GM23338 (cell line): ENCODE results near the gene PIK3R4. TPM values are rescaled to one million over a fixed set of nuclear protein-coding genes. Genes with fewer than 3 reads are reported as not detected.

Experiments used
- ATAC-seq: fragments of 200-7000 bp; cut with Tn5 transposase; 3 replicates; pipeline ENCODE4 v1.9.1; 2020
- DNase-seq: peaks from one replicate; pipeline ENCODE4 v3.0.0-alpha.2; 2015; ENCODE audit warnings: low spot score
- H2AFZ ChIP-seq: fragments of 200-600 bp; sonication (generic); 2 replicates; pipeline ENCODE4 v1.8.0; 2016; ENCODE audit warnings: antibody characterized with exemption, mild to moderate bottlenecking, moderate library complexity
- H3F3A ChIP-seq: fragments of 200-600 bp; sonication (generic); replicated peaks from 2 replicates; pipeline ENCODE4 v1.8.0; 2017; ENCODE audit warnings: antibody characterized with exemption, mixed run types, low read depth
- H3K27ac ChIP-seq: fragments of 200-600 bp; sonication (generic); 2 replicates; pipeline ENCODE4 v1.6.1; 2016; ENCODE audit warnings: low read depth
- H3K27me3 ChIP-seq: fragments of 200-600 bp; sonication (generic); 2 replicates; pipeline ENCODE4 v1.8.0; 2016; ENCODE audit warnings: mild to moderate bottlenecking, mixed run types, moderate library complexity; ENCODE audit not compliant: insufficient read depth
- H3K36me3 ChIP-seq: fragments of 200-600 bp; sonication (generic); 2 replicates; pipeline ENCODE4 v1.8.0; 2016; ENCODE audit warnings: mild to moderate bottlenecking; ENCODE audit not compliant: insufficient read depth
- H3K4me1 ChIP-seq: fragments of 200-600 bp; sonication (generic); 2 replicates; pipeline ENCODE4 v1.8.0; 2016; ENCODE audit warnings: mild to moderate bottlenecking, moderate library complexity; ENCODE audit not compliant: insufficient read depth
- H3K4me2 ChIP-seq: fragments of 200-600 bp; sonication (generic); 2 replicates; pipeline ENCODE4 v1.7.1; 2017; ENCODE audit warnings: mixed run types
- H3K4me3 ChIP-seq: fragments of 200-600 bp; sonication (generic); 2 replicates; pipeline ENCODE4 v1.6.1; 2016; ENCODE audit warnings: mixed run types
- H3K79me2 ChIP-seq: fragments of 200-600 bp; sonication (generic); replicated peaks from 2 replicates; pipeline ENCODE4 v1.8.0; 2017; ENCODE audit warnings: mild to moderate bottlenecking; ENCODE audit not compliant: insufficient read depth
- H3K9me2 ChIP-seq: fragments of 200-600 bp; sonication (generic); 2 replicates; pipeline ENCODE4 v1.8.0; 2017; ENCODE audit not compliant: insufficient read depth
- H4K20me1 ChIP-seq: fragments of 200-600 bp; sonication (generic); replicated peaks from 2 replicates; pipeline ENCODE4 v1.8.0; 2017; ENCODE audit warnings: mild to moderate bottlenecking; ENCODE audit not compliant: insufficient read depth
- H3K27ac Mint-ChIP-seq: 2 replicates; pipeline ENCODE4 v1.8.0; 2020; ENCODE audit warnings: inconsistent platforms, mild to moderate bottlenecking, moderate library complexity, mixed read lengths
- H3K27me3 Mint-ChIP-seq: 3 replicates; pipeline ENCODE4 v1.8.0; 2022; ENCODE audit warnings: low read depth, mild to moderate bottlenecking, moderate library complexity, mixed read lengths, inconsistent platforms; ENCODE audit not compliant: insufficient read depth, poor library complexity
- H3K36me3 Mint-ChIP-seq: 3 replicates; pipeline ENCODE4 v1.8.0; 2021; ENCODE audit warnings: low read depth, mild to moderate bottlenecking, inconsistent platforms, moderate library complexity, mixed read lengths
- H3K4me1 Mint-ChIP-seq: 3 replicates; pipeline ENCODE4 v1.8.0; 2020; ENCODE audit warnings: mild to moderate bottlenecking, inconsistent platforms, mixed read lengths
- H3K4me3 Mint-ChIP-seq: 3 replicates; pipeline ENCODE4 v1.8.0; 2021; ENCODE audit warnings: moderate library complexity, mild to moderate bottlenecking, inconsistent platforms, mixed read lengths
- H3K9me3 Mint-ChIP-seq: 3 replicates; pipeline ENCODE4 v1.8.0; 2020; ENCODE audit warnings: moderate library complexity, mild to moderate bottlenecking, inconsistent platforms, mixed read lengths
- CREB1 ChIP-seq: fragments of 250-450 bp; sonication (Bioruptor Pico); IDR thresholded peaks from 2 replicates; pipeline ENCODE4 v1.5.0; 2020; ENCODE audit warnings: low read depth, mild to moderate bottlenecking, moderate library complexity
- CTCF ChIP-seq, 2 experiments: fragments of 200-600 bp in 1 of 2; sonication (generic) in 1 of 2; conservative IDR thresholded peaks; 2 replicates each; pipeline versions ENCODE4 v1.5.1 to v1.6.1; 2016 to 2017; ENCODE audit warnings: antibody characterized with exemption in 2 of 2, low read depth in 2 of 2, mild to moderate bottlenecking in 2 of 2, moderate library complexity in 1 of 2
- ETS1 ChIP-seq: IDR thresholded peaks from 2 replicates; pipeline ENCODE4 v1.6.1; 2016; ENCODE audit warnings: antibody characterized with exemption
- EZH2 ChIP-seq: fragments of 200-600 bp; sonication (generic); IDR thresholded peaks from one replicate; pipeline ENCODE4 v1.8.0; 2017; ENCODE audit warnings: antibody characterized with exemption, mild to moderate bottlenecking, low read depth; ENCODE audit not compliant: unreplicated experiment
- JUNB ChIP-seq: IDR thresholded peaks from one replicate; pipeline ENCODE4 v1.6.1; 2016; ENCODE audit warnings: antibody characterized with exemption; ENCODE audit not compliant: unreplicated experiment
- REST ChIP-seq: IDR thresholded peaks from one replicate; pipeline ENCODE4 v1.6.1; 2018; ENCODE audit warnings: antibody characterized with exemption; ENCODE audit not compliant: unreplicated experiment
- ZNF331 ChIP-seq: fragments of 250-450 bp; sonication (Bioruptor Pico); IDR thresholded peaks from 2 replicates; pipeline ENCODE4 v1.5.0; 2020; ENCODE audit warnings: low read depth, mild to moderate bottlenecking, moderate library complexity
- polyA plus RNA-seq: library from polyadenylated mRNA; unstranded; fragments of >200 nt; fragmentation: Nextera tagmentation; extraction: Ambion mirVana; gene quantifications from 2 replicates; pipeline ENCODE4 v1.2.1, GENCODE V29; 2016
- total RNA-seq: library from RNA; depleted of rRNA; stranded (reverse); fragments of >200 nt; shearing (Covaris generic); gene quantifications from 2 replicates; pipeline ENCODE4 v1.2.3, GENCODE V29; 2014

The PIK3R4 gene
- total and polyA plus RNA-seq, 2 experiments from 2014 or later = 48.8 to 65.1 TPM

GRCh38 chr3:130787422-130788068, 40.9 kb upstream of the PIK3R4 start:
- Mint-ChIP-seq H3K27me3 (no peaks in the 10 kb centered on the region), H3K9me3 (no peaks in the 10 kb centered on the region), H3K4me3 (no peak overlapping the region), H3K36me3 (no peaks in the 10 kb centered on the region), H3K27ac (no peak overlapping the region), H3K4me1 (peaks cover 10% of the 10 kb centered on the region; the same call in 2 of the 3 replicates)
- H3K4me2 ChIP-seq = no peak overlapping the region
- H3K27me3 ChIP-seq = no peaks in the 10 kb centered on the region
- DNase-seq (no peak), ATAC-seq (no peak)
- TF ChIP-seq CREB1 (CRISPR knock-in tag) (no peak), REST (no peak), JUNB (no peak), CTCF (conservative IDR thresholded peaks at IDR 0.05; ENCODE audit: low read depth in 2 of 2) (no peak)
- no peaks in the 10 kb centered on the region for H3K36me3 ChIP-seq
- H3K79me2 ChIP-seq = no peaks in the 10 kb centered on the region
- H3K27ac ChIP-seq = no peak overlapping the region
- no peak overlapping the region for H3K4me3 ChIP-seq
- no peaks in the 10 kb centered on the region for H3F3A ChIP-seq
- peak overlapping the region; percentile 52; the same call in 1 of the 2 replicates for H2AFZ ChIP-seq
- H3K4me1 ChIP-seq = no peaks in the 10 kb centered on the region
- no peaks in the 10 kb centered on the region for H4K20me1 ChIP-seq
- H3K9me2 ChIP-seq = no peaks in the 10 kb centered on the region

GRCh38 chr3:130786306-130786705, 39.7 kb upstream of the PIK3R4 start:
- Histone ChIP-seq H3K27ac (no peak overlapping the region), H3K79me2 (no peaks in the 10 kb centered on the region), H3K27me3 (no peaks in the 10 kb centered on the region), H3K4me2 (no peak overlapping the region), H3K9me2 (no peaks in the 10 kb centered on the region), H3K4me1 (no peaks in the 10 kb centered on the region), H3K36me3 (no peaks in the 10 kb centered on the region), H3F3A (no peaks in the 10 kb centered on the region), H2AFZ (no peak overlapping the region), H3K4me3 (no peak overlapping the region), H4K20me1 (no peaks in the 10 kb centered on the region)
- DNase-seq (no peak), ATAC-seq (no peak)
- Mint-ChIP-seq H3K27ac (no peak overlapping the region), H3K36me3 (no peaks in the 10 kb centered on the region), H3K4me3 (no peak overlapping the region), H3K9me3 (no peaks in the 10 kb centered on the region), H3K27me3 (no peaks in the 10 kb centered on the region), H3K4me1 (peaks cover 7% of the 10 kb centered on the region; the same call in 2 of the 3 replicates)
- TF ChIP-seq ETS1 (no peak), EZH2 (no peak), CTCF (conservative IDR thresholded peaks at IDR 0.05; ENCODE audit: low read depth in 2 of 2) (no peak), ZNF331 (CRISPR knock-in tag) (no peak), CREB1 (CRISPR knock-in tag) (no peak)
